ENCODE data around the gene TBC1D2. TPM values are rescaled to one million over a fixed set of nuclear protein-coding genes. Genes with fewer than 3 reads are reported as not detected.

The TBC1D2 gene
- total and polyA plus RNA-seq, 2 of the 4 experiments (the other 2 are of a cell fraction): 36.9 to 62.7 TPM

GRCh38 chr9:98176391-98177259, 78.8 kb downstream of the TBC1D2 start:
- no peak overlapping the region for H3K27ac ChIP-seq (ENCODE audit: insufficient read depth, low read length)
- no peak overlapping the region for H3K56ac ChIP-seq (ENCODE audit: extremely low read depth, insufficient read depth, low read length)
- H3K23ac ChIP-seq (ENCODE audit: low read depth, low read length): no peak overlapping the region
- H3K9me3 ChIP-seq (ENCODE audit: control insufficient read depth, insufficient read depth, low read length): no peaks in the 10 kb centered on the region
- H2AK9ac ChIP-seq (replicated peaks; ENCODE audit: low read depth, low read length, poor library complexity): no peak overlapping the region
- 0 out of 2 replicates have a peak, but pooled peaks cover 5% of the 10 kb centered on the region for H3K9me1 ChIP-seq (ENCODE audit: insufficient read depth, low read length)
- POLR2A ChIA-PET (ENCODE audit: unreplicated experiment): no interaction called here
- H4K5ac ChIP-seq (ENCODE audit: low read depth, low read length): no peak overlapping the region
- H2BK5ac ChIP-seq (ENCODE audit: low read depth, low read length, poor library complexity, severe bottlenecking): no peak overlapping the region
- H2BK120ac ChIP-seq (ENCODE audit: low read depth, low read length): no peak overlapping the region
- H4K20me1 ChIP-seq (ENCODE audit: insufficient read depth, low read length): no peaks in the 10 kb centered on the region
- DNase-seq: no peak
- H4K91ac ChIP-seq (ENCODE audit: insufficient read depth, low read depth, low read length): no peak overlapping the region
- no peak overlapping the region for H3K14ac ChIP-seq (replicated peaks; ENCODE audit: low read depth, low read length)
- WGBS, 2 experiments (ENCODE audit: extremely low coverage in 2 of 2, insufficient read length in 1 of 2): 0% methylated on average over 1 of the region's 9 CpGs; no CpG with 5 or more reads in 1 of the 2 experiments
- peaks cover 4% of the 10 kb centered on the region; the same call in 1 of the 2 replicates for H3K4me1 ChIP-seq (ENCODE audit: control insufficient read depth, insufficient read depth, low read length)
- no peak overlapping the region for H3K4me2 ChIP-seq (ENCODE audit: low read depth, low read length)
- peaks cover 4% of the 10 kb centered on the region for H3K27me3 ChIP-seq (ENCODE audit: control insufficient read depth, insufficient read depth, low read length)
- no peaks in the 10 kb centered on the region for H3K36me3 ChIP-seq (ENCODE audit: control insufficient read depth, insufficient read depth, low read length)
- H2AFZ ChIP-seq (replicated peaks; ENCODE audit: low read length, poor library complexity): no peak overlapping the region
- no peak overlapping the region for H2BK20ac ChIP-seq (ENCODE audit: low read depth, low read length)
- H4K8ac ChIP-seq (ENCODE audit: low read depth in 2 of 2, low read length in 2 of 2): no peak overlapping the region
- H3K79me1 ChIP-seq (ENCODE audit: low read depth in 1 of 2, low read length in 2 of 2): no peaks in the 10 kb centered on the region
- intact Hi-C loops (cut with micrococcal nuclease) (no loop called here), dilution Hi-C loops (cut with HindIII; ENCODE audit: low sequenced_read_pairs, unreplicated experiment) (no loop called here), in situ Hi-C loops (cut with MboI; ENCODE audit: low sequenced_read_pairs) (no loop called here)
- CTCF ChIA-PET: no interaction called here
- no peak for ATAC-seq (ENCODE audit: low read depth)
- no peak overlapping the region for H3K9ac ChIP-seq (ENCODE audit: low read depth, low read length)
- no peak overlapping the region for H3K4ac ChIP-seq (ENCODE audit: low read depth, low read length)
- no peak overlapping the region for H2AK5ac ChIP-seq (ENCODE audit: low read depth, low read length)
- H2BK15ac ChIP-seq (ENCODE audit: low read depth, low read length): no peak overlapping the region
- no peak overlapping the region for H3K4me3 ChIP-seq (ENCODE audit: insufficient read depth, low read depth, low read length)
- BruUV-seq (replicated peaks): no TSS peak
- no peak overlapping the region for H3K18ac ChIP-seq (ENCODE audit: low read depth, low read length)
- TF ChIP-seq RCOR1 (IDR thresholded peaks at IDR 0.05; ENCODE audit: insufficient replicate concordance, low read length) (no peak), SMC3 (IDR thresholded peaks at IDR 0.05; ENCODE audit: low read depth, low read length) (no peak), NFE2L2 (IDR thresholded peaks at IDR 0.05; ENCODE audit: low read depth, low read length) (no peak), POLR2A (IDR thresholded peaks at IDR 0.05; ENCODE audit: low read depth, low read length) (no peak), CEBPB (IDR thresholded peaks at IDR 0.05; ENCODE audit: low read depth, low read length) (no peak), RAD21 (IDR thresholded peaks at IDR 0.05; ENCODE audit: low read length) (no peak), MAFK (IDR thresholded peaks at IDR 0.05; ENCODE audit: low read depth, low read length) (no peak), MAZ (IDR thresholded peaks at IDR 0.05; ENCODE audit: borderline replicate concordance, low read depth, low read length) (no peak), MXI1 (IDR thresholded peaks at IDR 0.05; ENCODE audit: borderline replicate concordance, low read depth, low read length) (no peak), USF2 (IDR thresholded peaks at IDR 0.05; ENCODE audit: low read depth, low read length) (no peak), CTCF (conservative IDR thresholded peaks at IDR 0.05; ENCODE audit: low read depth, low read length) (no peak), BHLHE40 (IDR thresholded peaks at IDR 0.05; ENCODE audit: low read depth, low read length) (no peak), CHD1 (IDR thresholded peaks at IDR 0.05; ENCODE audit: low read depth, low read length) (no peak), RFX5 (IDR thresholded peaks at IDR 0.05; ENCODE audit: low read depth, low read length) (no peak), ELK1 (IDR thresholded peaks at IDR 0.05; ENCODE audit: borderline replicate concordance, low read depth, low read length) (no peak)

All from IMR-90 (cell line).